IPS DF 6.9 (cell line): ENCODE measurements around the gene SP6.

ENCODE experiments used
- DNase-seq: peaks from one replicate; pipeline ENCODE4 v3.0.0-alpha.2; 2013; ENCODE audit warnings: low read depth, low spot score
- H3K27ac ChIP-seq: one replicate; pipeline ENCODE4 v1.5.1; 2013; ENCODE audit warnings: low read length, control low read depth
- H3K27me3 ChIP-seq: 2 replicates; pipeline ENCODE4 v1.6.1; 2013; ENCODE audit warnings: mild to moderate bottlenecking, low read length; ENCODE audit not compliant: control insufficient read depth, insufficient read depth
- H3K36me3 ChIP-seq: 2 replicates; pipeline ENCODE4 v1.6.1; 2013; ENCODE audit warnings: low read length; ENCODE audit not compliant: control insufficient read depth, insufficient read depth
- H3K4me1 ChIP-seq: 2 replicates; pipeline ENCODE4 v1.6.1; 2013; ENCODE audit warnings: low read length; ENCODE audit not compliant: control insufficient read depth, insufficient read depth
- H3K4me3 ChIP-seq: 2 replicates; pipeline ENCODE4 v1.5.1; 2013; ENCODE audit warnings: mild to moderate bottlenecking, low read length
- H3K9me3 ChIP-seq: 2 replicates; pipeline ENCODE4 v1.6.1; 2013; ENCODE audit warnings: low read length, inconsistent platforms; ENCODE audit not compliant: control insufficient read depth, insufficient read depth
- WGBS: extraction: QIAGEN DNeasy Blood & Tissue Kit; methylation state at CpG from one replicate; pipeline ENCODE4 v1.1.7; 2013; ENCODE audit warnings: mixed read lengths, missing lambda C conversion rate; ENCODE audit not compliant: insufficient read length, insufficient coverage; 5-methylcytosine and 5-hydroxymethylcytosine counted together

SP6 gene

DNA sequence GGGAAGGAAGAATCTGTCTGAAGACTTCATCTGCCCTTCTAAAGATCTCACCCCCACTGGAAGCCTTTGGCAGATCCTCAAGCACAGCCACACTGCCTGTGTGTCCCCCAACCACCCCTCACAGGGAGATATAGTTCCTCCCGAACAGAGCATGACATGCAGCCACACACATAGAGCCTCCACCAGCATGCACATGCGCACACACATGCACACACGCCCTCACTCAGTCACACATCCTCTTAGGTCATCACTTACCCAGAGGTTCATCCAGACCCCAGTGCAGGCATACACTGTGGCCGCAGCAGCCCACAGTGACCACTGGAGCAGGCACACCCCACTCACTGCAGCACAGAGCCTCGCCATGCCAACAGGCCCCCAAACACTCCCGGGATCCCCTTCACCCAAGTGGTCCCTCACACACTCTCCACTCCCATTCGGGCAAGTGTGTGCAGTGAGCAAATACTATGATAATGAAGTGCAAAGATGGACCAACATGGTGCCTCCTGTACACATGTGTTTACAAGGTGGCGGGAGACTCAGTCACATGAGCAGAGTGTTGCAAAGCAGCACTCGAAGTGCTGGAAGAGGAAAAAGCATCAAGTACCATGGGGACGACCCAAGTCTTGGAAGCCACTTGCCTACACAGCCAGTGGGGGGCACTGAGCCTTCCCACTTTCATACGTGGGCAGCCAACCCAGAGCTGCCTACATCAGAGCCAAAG is 17.0 kb upstream of the SP6 start:
- WGBS = no CpG with 5 or more reads among the region's 11 CpGs
- H3K9me3 ChIP-seq = no peaks in the 10 kb centered on the region
- H3K27ac ChIP-seq = no peak overlapping the region
- no peak for DNase-seq
- H3K4me1 ChIP-seq = 0 out of 2 replicates have a peak, but pooled peaks cover 1% of the 10 kb centered on the region
- H3K36me3 ChIP-seq = no peaks in the 10 kb centered on the region
- no peak overlapping the region for H3K4me3 ChIP-seq
- H3K27me3 ChIP-seq = peaks cover 4% of the 10 kb centered on the region; the same call in 1 of the 2 replicates

GRCh38 chr17:47866941-47867340 is 16.0 kb upstream of the SP6 start:
- Histone ChIP-seq H3K36me3 (no peaks in the 10 kb centered on the region), H3K4me1 (0 out of 2 replicates have a peak, but pooled peaks cover 1% of the 10 kb centered on the region), H3K4me3 (no peak overlapping the region), H3K27me3 (peaks cover 4% of the 10 kb centered on the region; the same call in 1 of the 2 replicates), H3K27ac (no peak overlapping the region), H3K9me3 (no peaks in the 10 kb centered on the region)
- WGBS = no CpG with 5 or more reads among the region's 20 CpGs
- no peak for DNase-seq

- Histone ChIP-seq H3K27me3 (no peaks in the 10 kb centered on the region), H3K4me3 (no peak overlapping the region), H3K4me1 (no peaks in the 10 kb centered on the region), H3K9me3 (no peaks in the 10 kb centered on the region), H3K27ac (no peak overlapping the region), H3K36me3 (no peaks in the 10 kb centered on the region)
- no CpG with 5 or more reads among the region's 7 CpGs for WGBS
- DNase-seq = no peak
These were observed 13.8 kb upstream of the SP6 start for GRCh38 chr17:47864791-47865216.

DNA sequence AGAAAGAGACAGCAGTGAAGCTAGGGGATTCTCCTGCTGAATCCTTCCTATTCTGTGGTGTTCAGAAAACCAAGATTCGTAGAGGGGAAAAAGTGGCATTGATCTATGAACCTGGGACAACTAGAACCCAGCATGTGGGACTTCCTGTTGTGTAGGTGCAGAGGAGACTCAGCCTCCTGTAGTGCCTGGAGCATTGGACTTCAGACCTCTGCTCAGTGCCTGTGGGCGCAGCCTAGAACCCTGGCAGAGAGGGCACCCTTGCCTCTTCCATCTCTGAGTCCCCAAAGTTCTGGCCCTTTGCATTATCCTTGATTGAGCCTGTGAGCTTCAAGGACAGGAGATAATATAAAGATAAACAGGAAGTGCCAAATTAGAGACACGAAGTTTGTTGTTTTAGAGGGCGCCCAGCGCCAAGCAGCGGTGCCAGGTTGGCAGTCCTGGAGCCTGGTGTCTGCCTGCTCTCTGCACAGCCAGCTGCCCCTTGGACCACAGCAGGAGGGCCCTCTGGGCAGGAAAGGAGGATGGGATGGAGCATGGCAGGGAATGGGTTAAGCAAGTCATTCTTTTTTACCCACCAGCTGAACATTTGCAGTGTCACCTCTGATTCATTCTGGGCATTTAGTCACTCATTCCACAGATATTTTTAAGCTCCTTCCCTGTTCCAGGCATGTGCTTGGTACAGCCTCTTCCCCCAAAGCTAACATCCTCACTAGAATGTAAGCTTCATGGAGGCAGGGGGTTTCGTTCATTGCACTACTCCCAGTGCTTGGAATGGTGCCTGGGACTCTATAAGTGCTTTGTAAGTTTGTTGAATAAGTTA is 11.9 kb upstream of the SP6 start:
- H3K9me3 ChIP-seq = no peaks in the 10 kb centered on the region
- no peaks in the 10 kb centered on the region for H3K27me3 ChIP-seq
- no peaks in the 10 kb centered on the region for H3K36me3 ChIP-seq
- H3K27ac ChIP-seq = no peak overlapping the region
- no peak overlapping the region for H3K4me3 ChIP-seq
- no CpG with 5 or more reads among the region's 7 CpGs for WGBS
- no peaks in the 10 kb centered on the region for H3K4me1 ChIP-seq
- DNase-seq = no peak

DNA sequence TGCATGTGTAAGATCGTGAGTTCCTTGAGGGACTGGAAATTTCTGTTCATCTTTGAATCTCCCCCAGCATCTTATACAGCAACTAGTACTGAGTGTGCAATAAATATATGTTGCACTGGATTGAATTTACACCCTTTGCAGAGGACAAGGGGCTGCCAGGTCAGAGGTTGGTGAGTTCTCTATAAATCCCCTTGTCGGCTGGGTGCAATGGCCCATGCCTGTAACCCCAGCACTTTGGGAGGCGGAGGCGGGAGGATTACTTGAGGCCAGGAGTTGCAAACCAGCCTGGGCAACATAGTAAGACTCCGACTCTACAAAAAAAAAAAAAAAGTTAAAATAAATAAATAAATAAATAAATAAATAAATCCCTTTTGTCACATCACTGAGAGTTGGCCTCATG is 9.4 kb upstream of the SP6 start:
- DNase-seq = no peak
- Histone ChIP-seq H3K4me3 (no peak overlapping the region), H3K9me3 (no peaks in the 10 kb centered on the region), H3K27ac (no peak overlapping the region), H3K36me3 (no peaks in the 10 kb centered on the region), H3K4me1 (0 out of 2 replicates have a peak, but pooled peaks cover 1% of the 10 kb centered on the region), H3K27me3 (peaks cover 2% of the 10 kb centered on the region; the same call in 1 of the 2 replicates)
- no CpG with 5 or more reads among the region's 5 CpGs for WGBS

- no peaks in the 10 kb centered on the region for H3K9me3 ChIP-seq
- H3K4me3 ChIP-seq = no peak overlapping the region
- H3K27me3 ChIP-seq = peaks cover 21% of the 10 kb centered on the region
- 0 out of 2 replicates have a peak, but pooled peaks cover 1% of the 10 kb centered on the region for H3K4me1 ChIP-seq
- H3K27ac ChIP-seq = no peak overlapping the region
- DNase-seq = no peak
- no peaks in the 10 kb centered on the region for H3K36me3 ChIP-seq
- no CpG with 5 or more reads among the region's 16 CpGs for WGBS
These were observed 6.8 kb upstream of the SP6 start for GRCh38 chr17:47857551-47858455.

GRCh38 chr17:47856830-47857229 is 5.9 kb upstream of the SP6 start:
- Histone ChIP-seq H3K27ac (no peak overlapping the region), H3K36me3 (no peaks in the 10 kb centered on the region), H3K9me3 (no peaks in the 10 kb centered on the region), H3K4me1 (0 out of 2 replicates have a peak, but pooled peaks cover 1% of the 10 kb centered on the region), H3K4me3 (no peak overlapping the region), H3K27me3 (peaks cover 29% of the 10 kb centered on the region)
- no peak for DNase-seq

GRCh38 chr17:47855737-47856136 is 4.8 kb upstream of the SP6 start:
- no peak overlapping the region for H3K4me3 ChIP-seq
- H3K27ac ChIP-seq = no peak overlapping the region
- DNase-seq = no peak
- no peaks in the 10 kb centered on the region for H3K9me3 ChIP-seq
- peaks cover 29% of the 10 kb centered on the region for H3K27me3 ChIP-seq
- WGBS = no CpG with 5 or more reads among the region's 3 CpGs
- no peaks in the 10 kb centered on the region for H3K36me3 ChIP-seq
- H3K4me1 ChIP-seq = 0 out of 2 replicates have a peak, but pooled peaks cover 1% of the 10 kb centered on the region

GRCh38 chr17:47853616-47854015 is 2.7 kb upstream of the SP6 start:
- H3K9me3 ChIP-seq = no peaks in the 10 kb centered on the region
- peaks cover 48% of the 10 kb centered on the region for H3K27me3 ChIP-seq
- WGBS = no CpG with 5 or more reads among the region's 5 CpGs
- DNase-seq = no peak
- H3K27ac ChIP-seq = no peak overlapping the region
- H3K4me1 ChIP-seq = peaks cover 2% of the 10 kb centered on the region; the same call in 1 of the 2 replicates
- H3K4me3 ChIP-seq = no peak overlapping the region
- no peaks in the 10 kb centered on the region for H3K36me3 ChIP-seq
